ENCODE data around the gene PTPRN2.

Gene PTPRN2

DNA sequence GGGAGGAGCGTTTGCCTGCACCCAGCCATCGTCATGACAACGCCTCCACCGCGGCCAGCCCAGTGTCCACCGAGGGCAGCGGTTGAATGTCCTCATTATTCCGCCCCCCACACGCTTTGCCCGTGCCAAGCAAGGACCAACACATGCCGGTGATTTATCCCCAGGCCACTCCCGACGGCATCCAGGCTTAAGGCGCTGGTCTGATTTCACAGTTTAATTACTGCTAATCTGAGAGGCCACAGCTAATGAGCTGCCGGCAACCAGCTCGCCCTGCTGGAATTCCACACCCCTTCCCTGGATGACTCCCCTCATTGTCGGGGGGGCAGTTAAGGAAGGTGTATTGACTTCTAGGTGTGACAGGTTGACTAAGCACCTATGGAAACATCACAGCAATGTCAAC is 818.5 kb downstream of the PTPRN2 start:
- peak overlapping the region; percentile 56 for H2BK15ac ChIP-seq (ENCODE audit: low read length)
- no peak overlapping the region for H4K91ac ChIP-seq (ENCODE audit: low read depth, low read length, poor library complexity)
- peaks cover 15 to 17% of the 10 kb centered on the region in 2 donors for H3K9me3 ChIP-seq (replicated peaks in 1 of 2; ENCODE audit: control insufficient read depth in 2 of 2, insufficient read depth in 1 of 2, low read depth in 1 of 2, low read length in 2 of 2)
- peak; percentile 21 for DNase-seq (ENCODE audit: low spot score)
- no peak overlapping the region for H2BK120ac ChIP-seq (ENCODE audit: low read depth, low read length)
- peaks cover 10 to 17% of the 10 kb centered on the region in 2 donors for H3K4me1 ChIP-seq (ENCODE audit: control insufficient read depth in 2 of 2, insufficient read depth in 1 of 2, low read depth in 1 of 2, low read length in 2 of 2)
- no peaks in the 10 kb centered on the region for H3K36me3 ChIP-seq (replicated peaks in 1 of 2; ENCODE audit: control insufficient read depth in 2 of 2, insufficient read depth in 2 of 2, low read length in 2 of 2)
- no peak overlapping the region for H2AFZ ChIP-seq (ENCODE audit: low read length)
- no peak overlapping the region for H3K23ac ChIP-seq (ENCODE audit: low read depth, low read length, poor library complexity)
- whole genome bisulfite sequencing, 2 donors (ENCODE audit: extremely low coverage in 2 of 2, insufficient read length in 2 of 2, insufficient replicate concordance in 1 of 2): no CpG with 5 or more reads among the region's 17 CpGs
- no peak overlapping the region for H2AK5ac ChIP-seq (ENCODE audit: low read depth, low read length)
- H3K27me3 ChIP-seq (ENCODE audit: control insufficient read depth in 3 of 3, insufficient read depth in 3 of 3, low read depth in 1 of 3, low read length in 3 of 3): no peaks in the 10 kb centered on the region
- no peaks in the 10 kb centered on the region for H3K79me1 ChIP-seq (ENCODE audit: low read depth, low read length)
- no peak overlapping the region for H3K18ac ChIP-seq (ENCODE audit: low read length)
- no peak overlapping the region for H3K4ac ChIP-seq (ENCODE audit: low read length)
- no peak overlapping the region for H2BK5ac ChIP-seq (ENCODE audit: low read length)
- H3K27ac ChIP-seq (replicated peaks; ENCODE audit: low read length): no peak overlapping the region
- no peak overlapping the region for H3K14ac ChIP-seq (ENCODE audit: low read length)
- no peak overlapping the region for H3K9ac ChIP-seq (ENCODE audit: low read depth, low read length, poor library complexity)
- H4K8ac ChIP-seq (ENCODE audit: low read depth, low read length): no peak overlapping the region
- H2BK12ac ChIP-seq (ENCODE audit: low read length): no peak overlapping the region
- no peak overlapping the region for H3K4me2 ChIP-seq (ENCODE audit: insufficient read depth, low read length, poor library complexity, severe bottlenecking)
- H3K4me3 ChIP-seq (ENCODE audit: low read length in 2 of 2): no peak overlapping the region

DNA sequence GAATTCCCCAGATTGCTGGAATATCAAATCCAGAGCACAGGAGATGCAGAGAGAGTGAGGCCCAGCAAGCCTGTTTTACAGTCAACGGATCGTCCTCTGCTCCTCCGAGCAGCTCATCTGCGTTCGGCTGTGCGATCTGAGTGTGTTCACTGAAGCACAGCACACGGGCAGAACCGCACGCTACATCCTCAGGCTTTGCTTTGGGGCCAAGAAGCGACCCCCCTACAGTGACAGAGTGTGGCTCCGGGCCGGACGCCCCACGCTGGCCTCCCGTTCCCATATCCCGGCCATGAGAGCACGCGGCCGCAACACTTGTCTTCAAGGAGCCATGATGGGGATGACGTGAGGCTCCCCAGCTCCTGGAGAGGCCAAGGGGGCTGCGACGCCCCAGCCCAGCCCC is 819.4 kb downstream of the PTPRN2 start:
- Histone ChIP-seq H3K27ac (replicated peaks; ENCODE audit: low read length) (no peak overlapping the region), H3K9me3 (replicated peaks in 1 of 2; ENCODE audit: control insufficient read depth in 2 of 2, insufficient read depth in 1 of 2, low read depth in 1 of 2, low read length in 2 of 2) (peaks cover 15 to 17% of the 10 kb centered on the region in 2 donors), H2BK15ac (ENCODE audit: low read length) (peak overlapping the region; percentile 54), H2BK5ac (ENCODE audit: low read length) (peak overlapping the region; percentile 67), H2AFZ (ENCODE audit: low read length) (peak overlapping the region; percentile 78), H3K4ac (ENCODE audit: low read length) (no peak overlapping the region), H2BK120ac (ENCODE audit: low read depth, low read length) (peak overlapping the region; percentile 39), H3K23ac (ENCODE audit: low read depth, low read length, poor library complexity) (no peak overlapping the region), H3K4me3 (ENCODE audit: low read length in 2 of 2) (no peak overlapping the region), H3K27me3 (ENCODE audit: control insufficient read depth in 3 of 3, insufficient read depth in 3 of 3, low read depth in 1 of 3, low read length in 3 of 3) (no peaks in the 10 kb centered on the region), H3K18ac (ENCODE audit: low read length) (peak overlapping the region; percentile 92), H2BK12ac (ENCODE audit: low read length) (no peak overlapping the region), H3K9ac (ENCODE audit: low read depth, low read length, poor library complexity) (no peak overlapping the region), H3K4me1 (ENCODE audit: control insufficient read depth in 2 of 2, insufficient read depth in 1 of 2, low read depth in 1 of 2, low read length in 2 of 2) (peaks cover 10 to 17% of the 10 kb centered on the region in 2 donors), H2AK5ac (ENCODE audit: low read depth, low read length) (peak overlapping the region; percentile 72), H3K4me2 (ENCODE audit: insufficient read depth, low read length, poor library complexity, severe bottlenecking) (no peak overlapping the region), H3K14ac (ENCODE audit: low read length) (no peak overlapping the region), H3K36me3 (replicated peaks in 1 of 2; ENCODE audit: control insufficient read depth in 2 of 2, insufficient read depth in 2 of 2, low read length in 2 of 2) (no peaks in the 10 kb centered on the region), H3K79me1 (ENCODE audit: low read depth, low read length) (no peaks in the 10 kb centered on the region), H4K8ac (ENCODE audit: low read depth, low read length) (no peak overlapping the region), H4K91ac (ENCODE audit: low read depth, low read length, poor library complexity) (peak overlapping the region; percentile 60)
- DNase-seq (ENCODE audit: low spot score): no peak
- WGBS, 2 donors (ENCODE audit: extremely low coverage in 2 of 2, insufficient read length in 2 of 2, insufficient replicate concordance in 1 of 2): no CpG with 5 or more reads among the region's 22 CpGs

DNA sequence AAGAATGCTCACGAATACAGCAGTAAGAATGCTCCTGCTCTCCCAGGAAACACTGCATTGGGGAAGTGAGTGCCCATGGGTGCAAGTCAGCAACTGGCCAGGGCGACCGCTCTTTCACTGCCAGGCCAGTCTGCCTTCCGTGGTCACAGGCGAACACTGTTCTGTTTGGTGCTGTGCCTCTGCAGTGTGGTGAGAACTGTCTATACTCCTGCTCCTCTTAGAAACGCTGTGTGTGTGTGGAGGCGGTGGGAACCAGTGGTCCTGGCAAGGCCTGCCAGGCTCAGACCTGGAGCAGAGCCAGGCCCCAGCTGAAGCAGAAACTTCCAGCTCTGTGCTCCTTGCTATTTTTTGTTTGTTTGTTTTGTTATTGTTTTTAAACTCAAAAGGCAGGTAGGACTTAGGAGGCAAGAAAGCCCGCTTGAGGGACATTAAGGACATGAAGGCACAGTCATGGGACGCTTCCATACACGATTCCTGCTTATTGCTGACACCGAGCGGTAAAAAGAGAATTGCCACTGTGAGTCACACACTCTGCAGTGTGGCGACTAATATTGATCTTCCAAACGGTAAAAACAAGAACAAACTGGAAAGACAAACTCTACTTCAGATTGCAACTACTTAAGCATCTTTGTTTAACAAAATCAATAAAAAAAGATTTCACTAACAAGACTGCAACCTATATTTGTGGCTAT is 820.0 kb downstream of the PTPRN2 start:
- Histone ChIP-seq H3K23ac (ENCODE audit: low read depth, low read length, poor library complexity) (peak overlapping the region; percentile 62), H2AK5ac (ENCODE audit: low read depth, low read length) (peak overlapping the region; percentile 94), H3K14ac (ENCODE audit: low read length) (peak overlapping the region; percentile 79), H4K91ac (ENCODE audit: low read depth, low read length, poor library complexity) (peak overlapping the region; percentile 49), H4K8ac (ENCODE audit: low read depth, low read length) (peak overlapping the region; percentile 19), H3K4ac (ENCODE audit: low read length) (no peak overlapping the region), H3K9me3 (replicated peaks in 1 of 2; ENCODE audit: control insufficient read depth in 2 of 2, insufficient read depth in 1 of 2, low read depth in 1 of 2, low read length in 2 of 2) (peaks cover 15 to 17% of the 10 kb centered on the region in 2 donors), H3K27ac (replicated peaks; ENCODE audit: low read length) (no peak overlapping the region), H3K79me1 (ENCODE audit: low read depth, low read length) (no peaks in the 10 kb centered on the region), H2BK5ac (ENCODE audit: low read length) (no peak overlapping the region), H2BK12ac (ENCODE audit: low read length) (no peak overlapping the region), H2AFZ (ENCODE audit: low read length) (peak overlapping the region; percentile 78), H3K4me1 (ENCODE audit: control insufficient read depth in 2 of 2, insufficient read depth in 1 of 2, low read depth in 1 of 2, low read length in 2 of 2) (peaks cover 10 to 17% of the 10 kb centered on the region in 2 donors), H3K36me3 (replicated peaks in 1 of 2; ENCODE audit: control insufficient read depth in 2 of 2, insufficient read depth in 2 of 2, low read length in 2 of 2) (no peaks in the 10 kb centered on the region), H2BK120ac (ENCODE audit: low read depth, low read length) (peak overlapping the region; percentile 82), H2BK15ac (ENCODE audit: low read length) (peak overlapping the region; percentile 78), H3K18ac (ENCODE audit: low read length) (peak overlapping the region; percentile 92), H3K4me2 (ENCODE audit: insufficient read depth, low read length, poor library complexity, severe bottlenecking) (no peak overlapping the region), H3K4me3 (ENCODE audit: low read length in 2 of 2) (no peak overlapping the region), H3K9ac (ENCODE audit: low read depth, low read length, poor library complexity) (no peak overlapping the region), H3K27me3 (ENCODE audit: control insufficient read depth in 3 of 3, insufficient read depth in 3 of 3, low read depth in 1 of 3, low read length in 3 of 3) (no peaks in the 10 kb centered on the region)
- no CpG with 5 or more reads among the region's 14 CpGs for WGBS, 2 donors (ENCODE audit: extremely low coverage in 2 of 2, insufficient read length in 2 of 2, insufficient replicate concordance in 1 of 2)
- no peak for DNase-seq (ENCODE audit: low spot score)

DNA sequence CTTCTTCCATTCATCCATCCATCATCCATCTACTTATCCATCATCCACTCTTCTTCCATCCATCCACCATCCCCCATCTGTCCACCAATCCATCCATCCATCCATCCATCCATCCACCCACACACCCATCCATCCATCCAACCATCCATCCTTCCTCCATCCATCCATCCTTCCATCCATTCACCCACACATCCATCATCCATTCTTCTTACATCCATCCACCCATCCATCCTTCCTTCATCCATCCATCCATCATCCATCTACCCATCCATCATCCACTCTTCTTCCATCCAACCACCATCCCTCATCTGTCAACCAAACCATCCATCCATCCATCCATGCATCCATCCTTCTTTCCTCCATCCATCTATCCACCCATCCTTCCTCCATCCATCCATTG is 821.5 kb downstream of the PTPRN2 start:
- H3K4ac ChIP-seq (ENCODE audit: low read length): no peak overlapping the region
- H3K4me2 ChIP-seq (ENCODE audit: insufficient read depth, low read length, poor library complexity, severe bottlenecking): no peak overlapping the region
- H3K14ac ChIP-seq (ENCODE audit: low read length): no peak overlapping the region
- H3K27me3 ChIP-seq (ENCODE audit: control insufficient read depth in 3 of 3, insufficient read depth in 3 of 3, low read depth in 1 of 3, low read length in 3 of 3): no peaks in the 10 kb centered on the region
- H3K9ac ChIP-seq (ENCODE audit: low read depth, low read length, poor library complexity): no peak overlapping the region
- no peaks in the 10 kb centered on the region for H3K36me3 ChIP-seq (replicated peaks in 1 of 2; ENCODE audit: control insufficient read depth in 2 of 2, insufficient read depth in 2 of 2, low read length in 2 of 2)
- no peak overlapping the region for H3K27ac ChIP-seq (replicated peaks; ENCODE audit: low read length)
- H3K4me3 ChIP-seq (ENCODE audit: low read length in 2 of 2): no peak overlapping the region
- no peak overlapping the region for H4K91ac ChIP-seq (ENCODE audit: low read depth, low read length, poor library complexity)
- no peak overlapping the region for H2BK15ac ChIP-seq (ENCODE audit: low read length)
- H2BK120ac ChIP-seq (ENCODE audit: low read depth, low read length): no peak overlapping the region
- DNase-seq (ENCODE audit: low spot score): no peak
- no peak overlapping the region for H4K8ac ChIP-seq (ENCODE audit: low read depth, low read length)
- H3K4me1 ChIP-seq (ENCODE audit: control insufficient read depth in 2 of 2, insufficient read depth in 1 of 2, low read depth in 1 of 2, low read length in 2 of 2): peaks cover 10 to 17% of the 10 kb centered on the region in 2 donors
- no peak overlapping the region for H2BK5ac ChIP-seq (ENCODE audit: low read length)
- no peaks in the 10 kb centered on the region for H3K79me1 ChIP-seq (ENCODE audit: low read depth, low read length)
- no peak overlapping the region for H3K18ac ChIP-seq (ENCODE audit: low read length)
- no peak overlapping the region for H2AK5ac ChIP-seq (ENCODE audit: low read depth, low read length)
- H2AFZ ChIP-seq (ENCODE audit: low read length): no peak overlapping the region
- no peak overlapping the region for H2BK12ac ChIP-seq (ENCODE audit: low read length)
- H3K23ac ChIP-seq (ENCODE audit: low read depth, low read length, poor library complexity): no peak overlapping the region
- peaks cover 8 to 10% of the 10 kb centered on the region in 2 donors for H3K9me3 ChIP-seq (replicated peaks in 1 of 2; ENCODE audit: control insufficient read depth in 2 of 2, insufficient read depth in 1 of 2, low read depth in 1 of 2, low read length in 2 of 2)
